ENCODE results near the gene SLCO2B1. TPM values are rescaled to one million over a fixed set of nuclear protein-coding genes. Genes with fewer than 3 reads are reported as not detected.

Gene SLCO2B1
- total RNA-seq, 1 experiment from 2014 or later = 1.0 TPM

DNA sequence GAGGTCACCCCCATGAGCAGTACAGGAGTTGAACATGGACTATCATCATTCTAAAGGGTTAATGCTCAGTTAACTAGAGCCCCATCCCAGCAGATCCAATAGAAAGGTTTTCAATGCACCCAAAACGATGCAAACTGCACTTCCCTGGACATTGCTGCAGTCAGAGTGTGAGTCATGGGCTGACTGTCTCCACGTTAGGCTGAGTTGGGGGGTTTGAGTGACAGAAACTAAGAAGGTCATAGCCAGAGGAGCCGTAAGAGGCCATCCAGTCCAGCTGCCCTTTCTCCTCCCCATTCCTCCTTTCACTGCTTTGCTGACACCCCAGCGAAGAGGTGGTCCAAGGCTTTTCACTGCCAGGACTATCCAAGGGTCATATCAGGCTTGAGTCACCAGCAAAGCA lies 43.7 kb upstream of the SLCO2B1 start:
- CTCF ChIA-PET = interaction anchor here (0.6 kb wide), 1 partner anchor 76 kb away, joined by 4 read pairs; no protein-coding TSS in a partner anchor
- TF ChIP-seq, protein P1, sequence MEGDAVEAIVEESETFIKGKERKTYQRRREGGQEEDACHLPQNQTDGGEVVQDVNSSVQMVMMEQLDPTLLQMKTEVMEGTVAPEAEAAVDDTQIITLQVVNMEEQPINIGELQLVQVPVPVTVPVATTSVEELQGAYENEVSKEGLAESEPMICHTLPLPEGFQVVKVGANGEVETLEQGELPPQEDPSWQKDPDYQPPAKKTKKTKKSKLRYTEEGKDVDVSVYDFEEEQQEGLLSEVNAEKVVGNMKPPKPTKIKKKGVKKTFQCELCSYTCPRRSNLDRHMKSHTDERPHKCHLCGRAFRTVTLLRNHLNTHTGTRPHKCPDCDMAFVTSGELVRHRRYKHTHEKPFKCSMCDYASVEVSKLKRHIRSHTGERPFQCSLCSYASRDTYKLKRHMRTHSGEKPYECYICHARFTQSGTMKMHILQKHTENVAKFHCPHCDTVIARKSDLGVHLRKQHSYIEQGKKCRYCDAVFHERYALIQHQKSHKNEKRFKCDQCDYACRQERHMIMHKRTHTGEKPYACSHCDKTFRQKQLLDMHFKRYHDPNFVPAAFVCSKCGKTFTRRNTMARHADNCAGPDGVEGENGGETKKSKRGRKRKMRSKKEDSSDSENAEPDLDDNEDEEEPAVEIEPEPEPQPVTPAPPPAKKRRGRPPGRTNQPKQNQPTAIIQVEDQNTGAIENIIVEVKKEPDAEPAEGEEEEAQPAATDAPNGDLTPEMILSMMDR (conservative IDR thresholded peaks at IDR 0.05; ENCODE audit: low read depth, low read length) = no peak
- no peak for TF ChIP-seq EZH2 (IDR thresholded peaks at IDR 0.05; ENCODE audit: borderline replicate concordance, low read depth, low read length, poor library complexity, severe bottlenecking)
- intact Hi-C loops (cut with micrococcal nuclease; ENCODE audit: unreplicated experiment) = no loop called here
- Histone ChIP-seq H3K4me1 (ENCODE audit: insufficient read depth, low read length, poor library complexity, severe bottlenecking) (no peaks in the 10 kb centered on the region), H3K9me3 (ENCODE audit: low read depth, low read length, poor library complexity, severe bottlenecking) (no peaks in the 10 kb centered on the region), H3K4me3 (ENCODE audit: low read depth, low read length, poor library complexity, severe bottlenecking) (no peak overlapping the region), H3K27ac (ENCODE audit: low read depth, low read length, poor library complexity, severe bottlenecking) (no peak overlapping the region), H3K27me3 (replicated peaks; ENCODE audit: insufficient read depth, low read depth, low read length, poor library complexity) (no peaks in the 10 kb centered on the region), H3K36me3 (ENCODE audit: insufficient read depth, low read length, poor library complexity, severe bottlenecking) (no peaks in the 10 kb centered on the region)
- POLR2A ChIA-PET (ENCODE audit: low non-redundant PET) = no interaction called here
- DNase-seq (ENCODE audit: low spot score) = no peak
- no TSS peak for BruUV-seq (replicated peaks)

DNA sequence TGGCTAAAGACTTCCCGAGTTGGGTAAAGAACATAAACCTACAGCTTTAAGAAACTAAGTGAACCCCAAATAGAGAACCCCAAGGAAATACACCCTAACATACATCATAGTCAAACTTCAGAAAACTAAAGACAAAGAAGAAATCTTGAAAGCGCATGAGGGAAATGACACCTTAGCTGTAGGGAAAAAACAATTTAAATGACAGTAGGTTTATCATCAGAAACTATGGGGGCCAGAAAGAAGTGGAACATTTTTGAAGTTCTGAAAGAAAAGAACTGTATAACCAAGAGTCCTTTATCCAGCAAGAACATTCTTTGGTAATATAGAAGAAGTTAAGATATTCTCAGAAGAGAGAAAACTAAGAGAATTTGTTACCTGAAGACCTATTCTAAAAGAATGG lies 38.7 kb upstream of the SLCO2B1 start:
- intact Hi-C loops (cut with micrococcal nuclease; ENCODE audit: unreplicated experiment) = no loop called here
- no peak for DNase-seq (ENCODE audit: low spot score)
- Histone ChIP-seq H3K27me3 (replicated peaks; ENCODE audit: insufficient read depth, low read depth, low read length, poor library complexity) (no peaks in the 10 kb centered on the region), H3K4me1 (ENCODE audit: insufficient read depth, low read length, poor library complexity, severe bottlenecking) (no peaks in the 10 kb centered on the region), H3K4me3 (ENCODE audit: low read depth, low read length, poor library complexity, severe bottlenecking) (no peak overlapping the region), H3K27ac (ENCODE audit: low read depth, low read length, poor library complexity, severe bottlenecking) (no peak overlapping the region), H3K36me3 (ENCODE audit: insufficient read depth, low read length, poor library complexity, severe bottlenecking) (no peaks in the 10 kb centered on the region), H3K9me3 (ENCODE audit: low read depth, low read length, poor library complexity, severe bottlenecking) (no peaks in the 10 kb centered on the region)
- TF ChIP-seq EZH2 (IDR thresholded peaks at IDR 0.05; ENCODE audit: borderline replicate concordance, low read depth, low read length, poor library complexity, severe bottlenecking) = no peak
- TF ChIP-seq, protein P1 (conservative IDR thresholded peaks at IDR 0.05; ENCODE audit: low read depth, low read length) = no peak
- BruUV-seq (replicated peaks) = no TSS peak
- ChIA-PET POLR2A (ENCODE audit: low non-redundant PET) (no interaction called here), CTCF (no interaction called here)

DNA sequence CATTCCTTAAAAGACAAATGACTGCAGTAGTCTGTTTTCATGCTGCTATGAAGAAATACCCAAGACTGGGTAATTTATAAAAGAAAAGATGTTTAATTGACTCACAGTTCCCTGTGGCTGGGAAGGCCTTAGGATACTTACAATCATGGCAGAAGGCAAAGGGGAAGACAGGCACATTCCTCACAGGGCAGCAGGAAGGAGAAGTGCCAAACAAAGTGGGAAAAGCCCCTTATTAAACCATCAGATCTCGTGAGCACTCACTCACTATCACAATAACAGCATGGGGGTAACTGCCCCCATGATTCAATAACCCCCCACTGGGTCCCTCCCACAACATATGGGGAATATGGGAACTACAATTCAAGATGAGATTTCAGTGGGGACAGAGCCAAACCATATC lies 37.9 kb upstream of the SLCO2B1 start:
- Histone ChIP-seq H3K4me1 (ENCODE audit: insufficient read depth, low read length, poor library complexity, severe bottlenecking) (no peaks in the 10 kb centered on the region), H3K4me3 (ENCODE audit: low read depth, low read length, poor library complexity, severe bottlenecking) (no peak overlapping the region), H3K36me3 (ENCODE audit: insufficient read depth, low read length, poor library complexity, severe bottlenecking) (no peaks in the 10 kb centered on the region), H3K27ac (ENCODE audit: low read depth, low read length, poor library complexity, severe bottlenecking) (no peak overlapping the region), H3K27me3 (replicated peaks; ENCODE audit: insufficient read depth, low read depth, low read length, poor library complexity) (no peaks in the 10 kb centered on the region), H3K9me3 (ENCODE audit: low read depth, low read length, poor library complexity, severe bottlenecking) (no peaks in the 10 kb centered on the region)
- CTCF ChIA-PET = no interaction called here
- no peak for DNase-seq (ENCODE audit: low spot score)
- BruUV-seq (replicated peaks) = no TSS peak
- intact Hi-C loops (cut with micrococcal nuclease; ENCODE audit: unreplicated experiment) = no loop called here
- POLR2A ChIA-PET (ENCODE audit: low non-redundant PET) = no interaction called here
- TF ChIP-seq, protein P1 (conservative IDR thresholded peaks at IDR 0.05; ENCODE audit: low read depth, low read length) = no peak
- TF ChIP-seq EZH2 (IDR thresholded peaks at IDR 0.05; ENCODE audit: borderline replicate concordance, low read depth, low read length, poor library complexity, severe bottlenecking) = no peak

Measured in A673 (cell line).